MM.1S (cell line): ENCODE data around the gene SLC35G3.

Experiments used
- EZH2 ChIP-seq: fragments of 300-600 bp; sonication (generic); optimal IDR thresholded peaks from 2 replicates; pipeline ENCODE3; 2017; ENCODE audit warnings: low read depth, mild to moderate bottlenecking, antibody characterized with exemption, low read length, mixed read lengths
- TF ChIP-seq, protein P1 (sequence below): fragments of 300-600 bp; sonication (generic); IDR thresholded peaks from 2 replicates; pipeline ENCODE4 v1.5.1; 2016; ENCODE audit warnings: antibody characterized with exemption, low read length, mixed read lengths

- TF ChIP-seq, protein P1, sequence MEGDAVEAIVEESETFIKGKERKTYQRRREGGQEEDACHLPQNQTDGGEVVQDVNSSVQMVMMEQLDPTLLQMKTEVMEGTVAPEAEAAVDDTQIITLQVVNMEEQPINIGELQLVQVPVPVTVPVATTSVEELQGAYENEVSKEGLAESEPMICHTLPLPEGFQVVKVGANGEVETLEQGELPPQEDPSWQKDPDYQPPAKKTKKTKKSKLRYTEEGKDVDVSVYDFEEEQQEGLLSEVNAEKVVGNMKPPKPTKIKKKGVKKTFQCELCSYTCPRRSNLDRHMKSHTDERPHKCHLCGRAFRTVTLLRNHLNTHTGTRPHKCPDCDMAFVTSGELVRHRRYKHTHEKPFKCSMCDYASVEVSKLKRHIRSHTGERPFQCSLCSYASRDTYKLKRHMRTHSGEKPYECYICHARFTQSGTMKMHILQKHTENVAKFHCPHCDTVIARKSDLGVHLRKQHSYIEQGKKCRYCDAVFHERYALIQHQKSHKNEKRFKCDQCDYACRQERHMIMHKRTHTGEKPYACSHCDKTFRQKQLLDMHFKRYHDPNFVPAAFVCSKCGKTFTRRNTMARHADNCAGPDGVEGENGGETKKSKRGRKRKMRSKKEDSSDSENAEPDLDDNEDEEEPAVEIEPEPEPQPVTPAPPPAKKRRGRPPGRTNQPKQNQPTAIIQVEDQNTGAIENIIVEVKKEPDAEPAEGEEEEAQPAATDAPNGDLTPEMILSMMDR, result no peak
- no peak for TF ChIP-seq EZH2
Measured at GRCh38 chr17:35183332-35183731, 10.9 kb downstream of the SLC35G3 start.
